Measurements from ENCODE around the gene KRTAP10-7. TPM values are rescaled to one million over a fixed set of nuclear protein-coding genes. Genes with fewer than 3 reads are reported as not detected.

Gene KRTAP10-7
- total and polyA plus RNA-seq, 2 donors (not counting 1 experiment from before 2014, with no cell fraction given), result not detected

GRCh38 chr21:44611551-44611950 lies 11.2 kb downstream of the KRTAP10-7 start:
- H3K4me3 ChIP-seq (replicated peaks in 1 of 4; ENCODE audit: control extremely low read depth in 1 of 4, insufficient read depth in 1 of 4, low read depth in 3 of 4, low read length in 4 of 4), result no peak overlapping the region
- no peaks in the 10 kb centered on the region for H3K79me2 ChIP-seq (ENCODE audit: control insufficient read depth, insufficient read depth, low read length)
- no peak overlapping the region for H3K9ac ChIP-seq (ENCODE audit: insufficient read depth, low read length)
- H3K27me3 ChIP-seq (ENCODE audit: control insufficient read depth, insufficient read depth, low read length), result no peaks in the 10 kb centered on the region
- H3K4me1 ChIP-seq (ENCODE audit: control insufficient read depth, extremely low read depth, insufficient read depth, low read length), result no peaks in the 10 kb centered on the region
- DNase-seq (ENCODE audit: low read depth in 2 of 2), result no peak
- no peak overlapping the region for H3K27ac ChIP-seq (ENCODE audit: insufficient read depth, low read length)
- no peak for TF ChIP-seq CTCF (conservative IDR thresholded peaks at IDR 0.05 in 1 of 2, IDR thresholded peaks at IDR 0.05 in 1 of 2; ENCODE audit: low read depth in 1 of 2, low read length in 2 of 2)
- TF ChIP-seq EZH2 (IDR thresholded peaks at IDR 0.05; ENCODE audit: low read length, missing control alignments), result no peak
- H3K9me3 ChIP-seq (ENCODE audit: control insufficient read depth, insufficient read depth, low read depth, low read length), result no peaks in the 10 kb centered on the region
- no peak overlapping the region for H3K4me2 ChIP-seq (ENCODE audit: extremely low read depth, insufficient read depth, low read length)
- H2AFZ ChIP-seq (ENCODE audit: low read length), result no peak overlapping the region
- H3K36me3 ChIP-seq (ENCODE audit: control insufficient read depth, insufficient read depth, low read length), result no peaks in the 10 kb centered on the region
- H4K20me1 ChIP-seq (ENCODE audit: control insufficient read depth, extremely low read depth, insufficient read depth, low read length), result no peaks in the 10 kb centered on the region

GRCh38 chr21:44612029-44612486 lies 11.7 kb downstream of the KRTAP10-7 start, which contains the start of gene KRTAP10-8:
Gene KRTAP10-8, plus strand, starts transcription at chr21:44612079. Its CDS starts 22 bp downstream, at chr21:44612101.
- Histone ChIP-seq H3K4me3 (replicated peaks in 1 of 4; ENCODE audit: control extremely low read depth in 1 of 4, insufficient read depth in 1 of 4, low read depth in 3 of 4, low read length in 4 of 4) (no peak within 1 kb of the TSS), H4K20me1 (ENCODE audit: control insufficient read depth, extremely low read depth, insufficient read depth, low read length) (no peaks in the 10 kb centered on the region), H3K79me2 (ENCODE audit: control insufficient read depth, insufficient read depth, low read length) (no peaks in the 10 kb centered on the region), H3K4me2 (ENCODE audit: extremely low read depth, insufficient read depth, low read length) (no peak within 1 kb of the TSS), H3K27me3 (ENCODE audit: control insufficient read depth, insufficient read depth, low read length) (no peaks in the 10 kb centered on the region), H3K9ac (ENCODE audit: insufficient read depth, low read length) (no peak within 1 kb of the TSS), H3K9me3 (ENCODE audit: control insufficient read depth, insufficient read depth, low read depth, low read length) (no peaks in the 10 kb centered on the region), H3K36me3 (ENCODE audit: control insufficient read depth, insufficient read depth, low read length) (no peaks in the 10 kb centered on the region), H3K4me1 (ENCODE audit: control insufficient read depth, extremely low read depth, insufficient read depth, low read length) (no peaks in the 10 kb centered on the region), H3K27ac (ENCODE audit: insufficient read depth, low read length) (no peak within 1 kb of the TSS), H2AFZ (ENCODE audit: low read length) (no peak within 1 kb of the TSS)
- DNase-seq (ENCODE audit: low read depth in 2 of 2), result no peak
- TF ChIP-seq CTCF (conservative IDR thresholded peaks at IDR 0.05 in 1 of 2, IDR thresholded peaks at IDR 0.05 in 1 of 2; ENCODE audit: low read depth in 1 of 2, low read length in 2 of 2), result no peak
- TF ChIP-seq EZH2 (IDR thresholded peaks at IDR 0.05; ENCODE audit: low read length, missing control alignments), result no peak

GRCh38 chr21:44612669-44613229 lies 12.4 kb downstream of the KRTAP10-7 start:
- H3K4me2 ChIP-seq (ENCODE audit: extremely low read depth, insufficient read depth, low read length), result no peak overlapping the region
- no peaks in the 10 kb centered on the region for H3K36me3 ChIP-seq (ENCODE audit: control insufficient read depth, insufficient read depth, low read length)
- no peak overlapping the region for H3K27ac ChIP-seq (ENCODE audit: insufficient read depth, low read length)
- no peaks in the 10 kb centered on the region for H3K9me3 ChIP-seq (ENCODE audit: control insufficient read depth, insufficient read depth, low read depth, low read length)
- H3K79me2 ChIP-seq (ENCODE audit: control insufficient read depth, insufficient read depth, low read length), result no peaks in the 10 kb centered on the region
- no peak overlapping the region for H3K9ac ChIP-seq (ENCODE audit: insufficient read depth, low read length)
- H3K27me3 ChIP-seq (ENCODE audit: control insufficient read depth, insufficient read depth, low read length), result no peaks in the 10 kb centered on the region
- no peak for TF ChIP-seq EZH2 (IDR thresholded peaks at IDR 0.05; ENCODE audit: low read length, missing control alignments)
- no peak for TF ChIP-seq CTCF (conservative IDR thresholded peaks at IDR 0.05 in 1 of 2, IDR thresholded peaks at IDR 0.05 in 1 of 2; ENCODE audit: low read depth in 1 of 2, low read length in 2 of 2)
- H3K4me1 ChIP-seq (ENCODE audit: control insufficient read depth, extremely low read depth, insufficient read depth, low read length), result no peaks in the 10 kb centered on the region
- DNase-seq (ENCODE audit: low read depth in 2 of 2), result no peak
- no peak overlapping the region for H2AFZ ChIP-seq (ENCODE audit: low read length)
- H3K4me3 ChIP-seq (replicated peaks in 1 of 4; ENCODE audit: control extremely low read depth in 1 of 4, insufficient read depth in 1 of 4, low read depth in 3 of 4, low read length in 4 of 4), result no peak overlapping the region
- H4K20me1 ChIP-seq (ENCODE audit: control insufficient read depth, extremely low read depth, insufficient read depth, low read length), result no peaks in the 10 kb centered on the region
